ENCODE data around the gene ZNF784. TPM values are rescaled to one million over a fixed set of nuclear protein-coding genes. Genes with fewer than 3 reads are reported as not detected.

Gene ZNF784
- total RNA-seq, 4 donors from 2014 or later: 2.5 to 3.8 (median 3.2) TPM

DNA sequence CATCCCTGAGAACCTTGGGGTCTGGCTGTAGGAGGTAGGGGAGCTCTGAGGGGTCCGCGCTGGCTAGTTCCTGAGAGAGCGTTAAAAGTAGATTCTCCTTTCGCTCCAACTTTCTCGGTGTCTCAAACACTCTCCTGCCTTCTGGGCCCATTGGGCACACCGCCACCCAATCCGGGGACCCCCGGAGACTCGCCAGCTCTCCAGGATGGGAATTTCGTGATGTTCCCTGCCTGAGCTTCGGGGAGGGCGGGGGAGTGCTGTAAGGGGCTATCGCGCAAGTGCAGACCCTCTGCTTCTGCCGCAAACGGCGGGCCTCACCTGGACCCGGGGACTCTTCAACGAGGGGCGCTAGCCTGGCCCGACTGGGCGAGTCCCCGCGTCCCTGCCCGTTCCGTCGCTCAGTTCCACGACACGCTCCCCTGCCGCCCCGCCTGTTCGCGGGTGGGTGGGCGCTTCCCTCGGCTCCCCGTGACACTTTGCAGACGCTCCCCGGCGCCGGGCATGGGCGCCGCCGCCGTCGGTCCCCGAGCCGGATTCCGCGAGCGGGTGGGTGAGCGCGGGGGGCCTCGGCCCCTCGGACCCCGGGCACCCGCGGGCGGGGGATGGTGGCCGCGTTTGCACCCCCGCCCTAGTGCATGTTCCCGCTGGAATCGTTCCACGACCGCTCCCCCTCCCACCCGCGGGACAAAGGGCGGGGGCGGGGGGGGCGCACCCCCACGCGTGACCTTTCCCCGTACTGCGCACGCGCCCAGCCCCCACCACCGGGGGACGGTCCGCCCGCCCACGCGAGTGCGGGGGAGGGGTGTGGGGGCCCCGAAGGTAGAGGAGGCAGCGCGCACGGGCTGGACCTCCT is 23.6 kb upstream of the ZNF784 start, which contains the start of gene CCDC106:
Gene CCDC106 (plus strand): TSS at position 481 of the 853 bp plus-strand sequence. CDS start 835 bp downstream, outside the sequence.
- ATAC-seq (ENCODE audit: low FRiP score) (peak; percentile 26), DNase-seq (ENCODE audit: low spot score) (no peak)
- TF ChIP-seq CTCF (IDR thresholded peaks at IDR 0.05): no peak

DNA sequence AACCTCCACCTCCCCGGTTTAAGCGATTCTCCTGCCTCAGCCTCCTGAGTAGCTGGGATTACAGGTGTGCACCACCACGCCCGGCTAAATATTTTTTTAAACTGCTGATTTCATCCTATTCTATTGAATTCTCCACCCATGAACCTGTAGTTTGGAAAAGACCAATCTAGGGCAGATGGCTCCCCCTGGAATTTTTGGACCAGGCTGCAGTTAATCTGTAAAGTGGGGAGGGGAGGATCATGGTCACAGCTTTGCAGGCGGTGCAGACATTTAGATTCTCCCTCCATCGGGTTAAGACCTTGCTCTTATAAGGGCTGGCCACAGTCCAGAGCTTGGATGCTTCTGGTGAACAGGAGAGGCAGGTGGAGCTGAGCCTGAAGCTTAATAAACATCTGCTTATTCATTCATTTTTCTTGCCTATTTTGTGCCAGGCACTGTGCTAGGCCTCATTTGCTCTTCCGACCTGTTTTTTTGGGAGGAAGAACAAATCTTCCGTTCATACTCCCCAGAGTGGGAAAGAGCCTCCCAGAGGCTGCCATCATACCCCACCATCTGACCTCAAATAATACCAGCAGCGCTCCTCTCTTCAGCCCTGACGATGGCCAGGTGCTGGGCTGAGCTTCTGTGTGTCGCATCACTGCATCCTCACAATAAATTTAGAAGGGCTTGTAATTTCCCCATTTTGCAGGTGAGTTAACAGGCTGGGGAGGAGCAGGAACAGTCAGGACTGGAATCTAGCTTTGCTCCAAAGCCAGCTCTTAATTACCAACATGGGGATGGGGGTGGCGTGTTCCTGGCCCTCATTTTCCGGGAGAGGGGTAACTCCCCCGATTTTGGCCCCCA is 22.7 kb upstream of the ZNF784 start:
- TF ChIP-seq CTCF (IDR thresholded peaks at IDR 0.05): no peak
- DNase-seq (ENCODE audit: low spot score) (no peak), ATAC-seq (ENCODE audit: low FRiP score) (no peak)

DNA sequence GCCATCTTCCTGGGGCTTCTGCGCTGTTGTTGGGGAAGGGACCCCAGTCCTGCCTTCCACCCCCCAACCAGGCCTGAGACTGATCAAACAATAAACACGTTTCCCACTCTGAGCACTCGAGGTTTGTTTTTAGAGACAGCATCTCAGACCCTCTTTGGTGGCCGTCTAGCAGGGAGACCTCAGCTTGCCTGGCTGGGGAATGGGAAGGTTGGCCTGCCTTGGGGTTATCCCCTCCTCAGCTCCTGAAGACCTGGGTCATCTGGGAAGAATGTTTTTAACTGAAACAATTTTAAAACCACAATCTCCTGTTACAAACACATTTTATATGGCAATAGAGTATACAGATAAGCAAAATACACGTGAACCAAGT is 21.1 kb upstream of the ZNF784 start:
- ATAC-seq (ENCODE audit: low FRiP score) (no peak), DNase-seq (ENCODE audit: low spot score) (no peak)
- no peak for TF ChIP-seq CTCF (IDR thresholded peaks at IDR 0.05)

- DNase-seq (ENCODE audit: low spot score) (no peak), ATAC-seq (ENCODE audit: low FRiP score) (no peak)
- TF ChIP-seq CTCF (IDR thresholded peaks at IDR 0.05): no peak
Measured at GRCh38 chr19:55644842-55645511, 20.6 kb upstream of the ZNF784 start.

DNA sequence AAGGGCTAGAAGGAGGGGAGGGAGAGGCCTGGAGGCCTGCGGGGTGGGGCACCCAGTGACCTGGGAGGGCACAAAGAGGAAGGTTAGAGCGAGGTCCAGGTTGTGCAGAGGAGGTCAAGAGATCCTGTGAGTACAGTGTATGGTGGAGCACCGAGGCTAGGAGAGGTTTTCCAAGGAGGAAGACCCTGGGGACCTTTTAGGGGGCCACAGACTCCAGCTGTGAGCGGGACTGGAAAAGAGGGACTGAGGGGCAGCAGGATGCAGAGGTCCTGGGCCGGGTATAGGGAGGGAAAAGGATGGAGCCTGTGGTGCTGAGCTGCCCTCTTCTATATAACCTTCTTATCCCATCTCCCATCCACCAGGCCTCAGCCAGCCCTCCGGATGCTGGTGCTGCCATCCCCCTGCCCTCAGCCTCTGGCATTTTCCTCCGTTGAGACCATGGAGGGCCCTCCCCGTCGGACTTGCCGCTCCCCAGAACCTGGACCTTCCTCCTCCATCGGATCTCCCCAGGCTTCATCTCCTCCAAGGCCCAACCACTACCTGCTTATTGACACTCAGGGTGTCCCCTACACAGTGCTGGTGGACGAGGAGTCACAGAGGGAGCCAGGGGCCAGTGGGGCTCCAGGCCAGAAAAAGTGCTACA is 19.9 kb upstream of the ZNF784 start:
- no peak for ATAC-seq (ENCODE audit: low FRiP score)
- TF ChIP-seq CTCF (IDR thresholded peaks at IDR 0.05): no peak
- no peak for DNase-seq (ENCODE audit: low spot score)

GRCh38 chr19:55643887-55644176 is 19.5 kb upstream of the ZNF784 start:
- TF ChIP-seq CTCF (IDR thresholded peaks at IDR 0.05): no peak
- DNase-seq (ENCODE audit: low spot score) (no peak), ATAC-seq (ENCODE audit: low FRiP score) (no peak)

Measured in omental fat pad (tissue), 4 donors.